Esophagus muscularis mucosa (tissue), 4 donors: ENCODE results near the gene USP24. TPM values are rescaled to one million over a fixed set of nuclear protein-coding genes. Genes with fewer than 3 reads are reported as not detected.
"Not testable (repeated sequence)": the region's sequence is repeated elsewhere in the genome, so short reads cannot be mapped to it uniquely, and the experiment has no call there.

Experiments used
- DNase-seq: peaks from one replicate; pipeline ENCODE4 v3.0.0-alpha.2; 2017; ENCODE audit errors: extremely low spot score
- H3K27ac ChIP-seq, 4 donors: fragments of 200-600 bp; sonication (generic); replicated peaks in 1 of 4; 1 replicate in 3 of 4; 2 replicates in 1 of 4; pipeline ENCODE4 v1.5.1; 2016 to 2019; ENCODE audit warnings: mild to moderate bottlenecking in 1 of 4
- H3K27me3 ChIP-seq, 4 donors: fragments of 200-600 bp; sonication (generic); one replicate each; pipeline versions ENCODE4 v1.5.1 to v1.6.0; 2016 to 2019
- H3K36me3 ChIP-seq, 4 donors: fragments of 200-600 bp; sonication (generic); one replicate each; pipeline ENCODE4 v1.5.1; 2016 to 2019
- H3K4me1 ChIP-seq, 4 donors: fragments of 200-600 bp; sonication (generic); one replicate each; pipeline ENCODE4 v1.5.1; 2016 to 2019
- H3K4me3 ChIP-seq, 4 donors: fragments of 200-600 bp; sonication (generic); 1 replicate in 2 of 4; 2 replicates in 2 of 4; pipeline ENCODE4 v1.5.1; 2016 to 2019; ENCODE audit warnings: mild to moderate bottlenecking in 4 of 4, moderate library complexity in 1 of 4
- H3K9me3 ChIP-seq, 4 donors: fragments of 200-600 bp; sonication (generic); 1 replicate in 3 of 4; 2 replicates in 1 of 4; pipeline ENCODE4 v1.5.1; 2016 to 2019
- EP300 ChIP-seq: sonication (generic); formaldehyde crosslinking; IDR thresholded peaks from one replicate; pipeline ENCODE4 v1.6.1; 2017; ENCODE audit warnings: antibody characterized with exemption
- POLR2A ChIP-seq: fragments of 450-650 bp; IDR thresholded peaks from one replicate; pipeline ENCODE4 v1.6.1; 2017; ENCODE audit warnings: antibody characterized with exemption, moderate library complexity, mild to moderate bottlenecking, low read depth
- POLR2AphosphoS5 ChIP-seq, 2 donors: sonication (generic); formaldehyde crosslinking; IDR thresholded peaks; one replicate each; pipeline ENCODE4 v1.6.1; 2017; ENCODE audit warnings: antibody characterized with exemption in 2 of 2
- WGBS: methylation state at CpG from one replicate; pipeline ENCODE4 v1.1.5; 2018; 5-methylcytosine and 5-hydroxymethylcytosine counted together
- intact Hi-C: fragments of 100-400 bp; cut with DNase I; formaldehyde crosslinking; loops from one replicate; pipeline ENCODE4 v1.15.1; 2023
- total RNA-seq, 4 donors: library from RNA; depleted of rRNA; stranded (reverse); fragments of >200 nt; gene quantifications; one replicate each; pipeline versions ENCODE4 v1.1.0 to v1.2.1, GENCODE V29; 2016
- TF ChIP-seq, protein P1 (sequence below), 3 experiments: fragments of 200-600 bp in 2 of 3; fragments of 450-650 bp in 1 of 3; sonication (generic) in 2 of 3; IDR thresholded peaks; one replicate each; pipeline ENCODE4 v1.5.1; 2017 to 2019; ENCODE audit warnings: antibody characterized with exemption in 3 of 3, mild to moderate bottlenecking in 2 of 3, moderate library complexity in 1 of 3

USP24 gene
- total RNA-seq, 4 donors from 2014 or later = 28.3 to 45.3 (median 37.7) TPM

DNA sequence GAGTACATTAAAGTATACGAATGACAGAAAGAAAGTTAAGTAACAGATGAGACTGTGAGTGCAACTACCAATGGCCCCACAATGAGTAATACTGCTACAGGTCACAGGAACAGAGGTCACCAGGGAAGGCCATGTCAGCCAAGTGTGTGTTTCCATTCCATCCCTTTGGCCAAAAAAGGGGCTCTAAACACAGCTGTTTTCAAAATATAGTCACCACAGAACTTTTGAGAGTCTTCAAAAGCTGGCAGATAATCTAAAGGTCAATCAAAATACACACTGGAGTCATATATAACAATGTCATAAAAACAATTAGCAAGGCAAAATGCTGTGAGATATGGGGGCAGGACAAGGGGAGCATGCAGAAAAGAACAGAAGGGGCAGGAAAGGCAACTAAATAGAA is 10.2 kb downstream of the USP24 start:
- 42% methylated on average over 1 of the region's 1 CpG for WGBS
- DNase-seq = no peak

DNA sequence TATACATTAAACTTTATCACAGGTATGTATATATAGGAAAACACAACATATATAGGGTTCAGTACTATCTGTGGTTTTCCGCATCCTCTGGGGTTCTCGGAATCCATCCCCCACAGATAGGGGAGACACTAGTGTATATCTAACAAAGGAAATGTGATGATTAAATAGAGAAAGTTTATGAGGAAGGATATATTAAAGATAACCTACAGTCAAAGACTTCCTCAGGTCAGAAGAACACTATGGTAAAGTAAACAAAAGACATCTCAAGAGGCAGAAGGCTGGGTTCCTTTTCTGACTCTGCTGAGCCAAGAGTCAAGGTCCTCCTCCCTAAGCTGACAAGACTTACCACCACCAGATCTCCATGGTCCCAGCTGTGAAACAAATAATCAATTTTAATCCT is 12.1 kb downstream of the USP24 start:
- Histone ChIP-seq H3K36me3 (peaks cover 0 to 5% (median 0%) of the 10 kb centered on the region in 4 donors), H3K27me3 (no peaks in the 10 kb centered on the region), H3K4me3 (no peak overlapping the region), H3K27ac (no peak overlapping the region), H3K4me1 (peaks cover 35 to 65% (median 62%) of the 10 kb centered on the region in 4 donors), H3K9me3 (no peaks in the 10 kb centered on the region)
- TF ChIP-seq EP300 (no peak), POLR2AphosphoS5 (IDR thresholded peaks at IDR 0.05) (no peak), POLR2A (no peak)
- TF ChIP-seq, protein P1, sequence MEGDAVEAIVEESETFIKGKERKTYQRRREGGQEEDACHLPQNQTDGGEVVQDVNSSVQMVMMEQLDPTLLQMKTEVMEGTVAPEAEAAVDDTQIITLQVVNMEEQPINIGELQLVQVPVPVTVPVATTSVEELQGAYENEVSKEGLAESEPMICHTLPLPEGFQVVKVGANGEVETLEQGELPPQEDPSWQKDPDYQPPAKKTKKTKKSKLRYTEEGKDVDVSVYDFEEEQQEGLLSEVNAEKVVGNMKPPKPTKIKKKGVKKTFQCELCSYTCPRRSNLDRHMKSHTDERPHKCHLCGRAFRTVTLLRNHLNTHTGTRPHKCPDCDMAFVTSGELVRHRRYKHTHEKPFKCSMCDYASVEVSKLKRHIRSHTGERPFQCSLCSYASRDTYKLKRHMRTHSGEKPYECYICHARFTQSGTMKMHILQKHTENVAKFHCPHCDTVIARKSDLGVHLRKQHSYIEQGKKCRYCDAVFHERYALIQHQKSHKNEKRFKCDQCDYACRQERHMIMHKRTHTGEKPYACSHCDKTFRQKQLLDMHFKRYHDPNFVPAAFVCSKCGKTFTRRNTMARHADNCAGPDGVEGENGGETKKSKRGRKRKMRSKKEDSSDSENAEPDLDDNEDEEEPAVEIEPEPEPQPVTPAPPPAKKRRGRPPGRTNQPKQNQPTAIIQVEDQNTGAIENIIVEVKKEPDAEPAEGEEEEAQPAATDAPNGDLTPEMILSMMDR (IDR thresholded peaks at IDR 0.05) = no peak
- intact Hi-C loops = no loop called here
- WGBS = 91% methylated on average over 2 of the region's 2 CpGs
- no peak for DNase-seq

More for the DNA sequence above, 10.2 kb downstream of the USP24 start:
- TF ChIP-seq, protein P1 (IDR thresholded peaks at IDR 0.05) = no peak
- TF ChIP-seq EP300 (no peak), POLR2A (no peak), POLR2AphosphoS5 (IDR thresholded peaks at IDR 0.05) (no peak)
- no peak overlapping the region for H3K4me3 ChIP-seq
- intact Hi-C loops = no loop called here
- H3K27ac ChIP-seq = no peak overlapping the region
- no peaks in the 10 kb centered on the region for H3K36me3 ChIP-seq
- H3K27me3 ChIP-seq = no peaks in the 10 kb centered on the region
- no peaks in the 10 kb centered on the region for H3K9me3 ChIP-seq
- peaks cover 44 to 81% (median 78%) of the 10 kb centered on the region in 4 donors for H3K4me1 ChIP-seq

DNA sequence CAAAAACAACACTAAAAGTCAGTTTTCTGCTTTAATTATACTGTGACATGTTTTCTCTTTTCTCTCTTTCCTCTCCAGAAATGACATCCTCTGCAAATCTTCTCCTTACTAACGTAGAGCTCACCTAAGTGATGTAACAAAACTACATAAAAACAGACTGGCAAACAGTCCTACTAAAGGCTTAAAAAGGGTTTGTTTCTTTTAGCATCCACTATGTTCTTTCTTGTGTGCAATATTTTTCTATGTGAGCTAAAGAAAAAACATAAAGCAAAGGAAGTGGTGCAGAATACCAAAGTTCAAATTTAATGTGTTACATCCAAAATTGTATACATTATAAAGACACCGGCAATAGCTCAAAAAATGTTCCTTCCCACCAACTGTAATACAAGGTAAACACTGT is 14.5 kb downstream of the USP24 start:
- Histone ChIP-seq H3K36me3 (peaks cover 0 to 5% (median 0%) of the 10 kb centered on the region in 4 donors), H3K27me3 (no peaks in the 10 kb centered on the region), H3K27ac (no peak overlapping the region), H3K4me1 (peaks cover 37 to 61% (median 56%) of the 10 kb centered on the region in 4 donors), H3K9me3 (no peaks in the 10 kb centered on the region), H3K4me3 (no peak overlapping the region)
- intact Hi-C loops = no loop called here
- no peak for TF ChIP-seq EP300
- TF ChIP-seq POLR2A = no peak
- no peak for TF ChIP-seq POLR2AphosphoS5 (IDR thresholded peaks at IDR 0.05)
- TF ChIP-seq, protein P1 (IDR thresholded peaks at IDR 0.05) = no peak
- no peak for DNase-seq
- 40% methylated on average over 2 of the region's 2 CpGs for WGBS

DNA sequence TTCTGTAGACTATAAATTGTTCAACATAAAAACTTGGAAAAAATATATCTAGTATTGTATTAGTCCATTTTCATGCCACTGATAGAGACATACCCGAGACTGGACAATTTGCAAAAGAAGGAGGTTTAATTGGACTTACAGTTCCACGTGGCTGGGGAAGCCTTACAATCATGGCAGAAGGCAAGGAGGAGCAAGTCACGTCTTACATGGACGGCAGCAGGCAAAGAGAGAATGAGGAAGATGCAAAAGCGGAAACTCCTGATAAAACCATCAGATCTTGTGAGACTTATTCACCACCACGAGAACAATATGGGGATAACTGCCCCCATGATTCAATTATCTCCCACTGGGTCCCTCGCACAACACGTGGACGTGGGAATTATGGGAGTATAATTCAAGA is 15.4 kb downstream of the USP24 start:
- H3K4me1 ChIP-seq = peaks cover 31 to 64% (median 57%) of the 10 kb centered on the region in 4 donors
- 95% methylated on average over 9 of the region's 9 CpGs for WGBS
- intact Hi-C loops = not testable (repeated sequence)

DNA sequence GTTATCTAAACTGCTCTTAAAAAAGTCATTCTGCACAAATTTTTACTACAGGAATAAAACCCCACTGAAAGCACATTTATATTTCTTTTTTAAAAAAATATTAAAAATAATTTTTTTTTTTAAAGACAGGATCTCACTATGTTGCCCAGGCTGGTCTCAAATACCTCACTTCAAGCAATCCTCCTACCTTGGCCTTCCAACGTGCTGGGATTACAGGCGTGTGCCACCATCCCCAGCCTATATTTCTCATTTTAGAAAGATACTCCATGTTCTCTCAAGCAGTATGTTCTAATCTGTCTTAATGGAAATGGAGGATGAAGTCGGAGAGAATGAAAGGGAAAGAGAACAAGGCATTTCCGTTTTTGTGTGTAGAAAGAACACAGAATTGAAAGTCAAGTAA is 17.1 kb downstream of the USP24 start:
- 93% methylated on average over 4 of the region's 4 CpGs for WGBS
- intact Hi-C loops = no loop called here
- Histone ChIP-seq H3K27ac (no peak overlapping the region), H3K4me1 (peaks cover 25 to 60% (median 55%) of the 10 kb centered on the region in 4 donors), H3K4me3 (no peak overlapping the region), H3K9me3 (no peaks in the 10 kb centered on the region), H3K36me3 (peaks cover 0 to 5% (median 0%) of the 10 kb centered on the region in 4 donors), H3K27me3 (no peaks in the 10 kb centered on the region)
- no peak for DNase-seq
- TF ChIP-seq EP300 (no peak), POLR2AphosphoS5 (IDR thresholded peaks at IDR 0.05) (no peak)
- TF ChIP-seq, protein P1 (IDR thresholded peaks at IDR 0.05) = no peak

More for the DNA sequence above, 15.4 kb downstream of the USP24 start:
- H3K9me3 ChIP-seq, H3K27ac ChIP-seq, H3K27me3 ChIP-seq, H3K36me3 ChIP-seq, DNase-seq, H3K4me3 ChIP-seq: not testable (repeated sequence)
